Left lung (tissue), 10 donors: ENCODE results near the gene NHS. TPM values are rescaled to one million over a fixed set of nuclear protein-coding genes. Genes with fewer than 3 reads are reported as not detected.

Experiments used
- ATAC-seq: fragments of 200-7000 bp; cut with Tn5 transposase; one replicate; pipeline ENCODE4 v1.9.1; 2020; ENCODE audit warnings: moderate library complexity
- DNase-seq, 4 donors: peaks; one replicate each; pipeline ENCODE4 v3.0.0-alpha.2; 2013 to 2020
- H3K27ac ChIP-seq, 2 donors: fragments of 200-600 bp; sonication (generic) in 1 of 2; one replicate each; pipeline versions ENCODE4 v1.5.0 to v1.8.0; 2020 to 2021
- H3K27me3 ChIP-seq, 2 donors: fragments of 200-600 bp; sonication (generic) in 1 of 2; one replicate each; pipeline versions ENCODE4 v1.5.0 to v1.8.0; 2020 to 2021
- H3K36me3 ChIP-seq, 2 donors: fragments of 200-600 bp; sonication (generic) in 1 of 2; one replicate each; pipeline versions ENCODE4 v1.5.0 to v1.8.0; 2020 to 2021
- H3K4me1 ChIP-seq, 2 donors: fragments of 200-600 bp; one replicate each; pipeline ENCODE4 v1.8.0; 2021
- H3K4me3 ChIP-seq, 2 donors: fragments of 200-600 bp; sonication (generic) in 1 of 2; one replicate each; pipeline versions ENCODE4 v1.5.0 to v1.8.0; 2020 to 2021; ENCODE audit warnings: mild to moderate bottlenecking in 1 of 2
- H3K9me3 ChIP-seq, 2 donors: fragments of 200-600 bp; sonication (generic) in 1 of 2; one replicate each; pipeline versions ENCODE4 v1.5.0 to v1.8.0; 2020 to 2021
- CTCF ChIP-seq, 2 donors: fragments of 200-600 bp; sonication (generic) in 1 of 2; IDR thresholded peaks; one replicate each; pipeline versions ENCODE4 v1.5.0 to v1.8.0; 2021; ENCODE audit warnings: antibody characterized with exemption in 2 of 2
- intact Hi-C, 2 donors: fragments of 100-400 bp; cut with DNase I; formaldehyde crosslinking; loops; one replicate each; pipeline versions ENCODE4 v1.11.2 to v1.14.2; 2022
- polyA plus RNA-seq, 6 donors: library from polyadenylated mRNA; unstranded; fragments of 120-200 nt; gene quantifications; one replicate each; pipeline ENCODE4 v1.2.1, GENCODE V29; 2013; ENCODE audit not compliant: insufficient read length in 6 of 6
- total RNA-seq, 2 donors: library from RNA; stranded (reverse); fragmentation: NEBNext Ultra II Directional; extraction: Animal tissue kit (Norgen Biotek cat#: 25700); gene quantifications; one replicate each; pipeline ENCODE4 v1.2.1, GENCODE V29; 2021
- donor health status: DM: no; HTN: yes; CAD: no.
- donor health status: DM: no; HTN: no; CAD: no.

NHS gene
- total and polyA plus RNA-seq, 8 donors: 1.4 to 8.3 (median 6.5) TPM

- DNase-seq (no peak), ATAC-seq (no peak)
- H3K36me3 ChIP-seq: no peaks in the 10 kb centered on the region
- no peaks in the 10 kb centered on the region for H3K9me3 ChIP-seq
- peaks cover 0 to 8% of the 10 kb centered on the region in 2 donors for H3K27me3 ChIP-seq
- TF ChIP-seq CTCF (IDR thresholded peaks at IDR 0.05): no peak
- no peak overlapping the region for H3K27ac ChIP-seq
- H3K4me3 ChIP-seq: no peak overlapping the region
- no peaks in the 10 kb centered on the region for H3K4me1 ChIP-seq
- intact Hi-C loops: no loop called here
Measured at GRCh38 chrX:17462881-17463280, 87.9 kb downstream of the NHS start.

GRCh38 chrX:17464194-17464593, 89.2 kb downstream of the NHS start:
- no peak for ATAC-seq
- Histone ChIP-seq H3K9me3 (no peaks in the 10 kb centered on the region), H3K27ac (no peak overlapping the region), H3K27me3 (peaks cover 0 to 8% of the 10 kb centered on the region in 2 donors), H3K4me3 (no peak overlapping the region), H3K4me1 (no peaks in the 10 kb centered on the region), H3K36me3 (no peaks in the 10 kb centered on the region)
- DNase-seq: no peak
- no peak for TF ChIP-seq CTCF (IDR thresholded peaks at IDR 0.05)
- intact Hi-C loops: no loop called here

- H3K36me3 ChIP-seq: no peaks in the 10 kb centered on the region
- no peaks in the 10 kb centered on the region for H3K4me1 ChIP-seq
- H3K27ac ChIP-seq: no peak overlapping the region
- no peak for DNase-seq
- H3K4me3 ChIP-seq: no peak overlapping the region
- H3K9me3 ChIP-seq: no peaks in the 10 kb centered on the region
- TF ChIP-seq CTCF (IDR thresholded peaks at IDR 0.05): no peak
- H3K27me3 ChIP-seq: peaks cover 0 to 5% of the 10 kb centered on the region in 2 donors
- intact Hi-C loops: no loop called here
- ATAC-seq: no peak
Measured at GRCh38 chrX:17465201-17465600, 90.2 kb downstream of the NHS start.

- TF ChIP-seq CTCF (IDR thresholded peaks at IDR 0.05): no peak
- H3K27me3 ChIP-seq: peaks cover 0 to 5% of the 10 kb centered on the region in 2 donors
- intact Hi-C loops: no loop called here
Measured at GRCh38 chrX:17465802-17466201, 90.8 kb downstream of the NHS start.

GRCh38 chrX:17470136-17470535, 95.1 kb downstream of the NHS start:
- no peak for ATAC-seq
- H3K9me3 ChIP-seq: no peaks in the 10 kb centered on the region
- intact Hi-C loops: no loop called here

More at GRCh38 chrX:17465802-17466201, 90.8 kb downstream of the NHS start:
- no peaks in the 10 kb centered on the region for H3K9me3 ChIP-seq
- DNase-seq (no peak), ATAC-seq (no peak)
- H3K4me1 ChIP-seq: no peaks in the 10 kb centered on the region
- no peak overlapping the region for H3K27ac ChIP-seq
- H3K4me3 ChIP-seq: no peak overlapping the region
- H3K36me3 ChIP-seq: no peaks in the 10 kb centered on the region

More at GRCh38 chrX:17470136-17470535, 95.1 kb downstream of the NHS start:
- Histone ChIP-seq H3K4me1 (no peaks in the 10 kb centered on the region), H3K4me3 (no peak overlapping the region), H3K36me3 (no peaks in the 10 kb centered on the region), H3K27ac (no peak overlapping the region), H3K27me3 (no peaks in the 10 kb centered on the region)
- no peak for TF ChIP-seq CTCF (IDR thresholded peaks at IDR 0.05)
- no peak for DNase-seq
